Measurements from ENCODE around the gene PNPLA2. TPM values are rescaled to one million over a fixed set of nuclear protein-coding genes. Genes with fewer than 3 reads are reported as not detected.

The PNPLA2 gene
- total and polyA plus RNA-seq, 10 of the 15 experiments (the other 5 are each of a cell fraction or from before 2014, with no cell fraction given): 0.19 to 34.0 (median 8.1) TPM

DNA sequence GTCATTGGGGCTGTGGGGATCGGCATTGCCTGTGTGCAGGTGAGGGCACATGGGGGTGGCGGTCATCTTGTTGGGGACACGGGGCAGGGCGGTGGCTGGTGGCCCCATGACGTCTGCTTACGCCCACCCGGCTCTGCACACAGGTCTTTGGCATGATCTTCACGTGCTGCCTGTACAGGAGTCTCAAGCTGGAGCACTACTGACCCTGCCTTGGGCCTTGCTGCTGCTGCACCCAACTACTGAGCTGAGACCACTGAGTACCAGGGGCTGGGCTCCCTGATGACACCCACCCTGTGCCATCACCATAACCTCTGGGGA lies 19.2 kb downstream of the PNPLA2 start:
- CTCF ChIA-PET: no interaction called here
- POLR2A ChIA-PET: interaction anchor here (0.5 kb wide), 1 partner anchor 8 kb away, joined by 7 read pairs; no protein-coding TSS in a partner anchor
- WGBS (ENCODE audit: insufficient coverage, insufficient replicate concordance, low lambda C conversion rate, missing lambda C conversion rate): 85% methylated on average over 8 of the region's 8 CpGs
- no peaks in the 10 kb centered on the region for H3K9me3 ChIP-seq (replicated peaks; ENCODE audit: control insufficient read depth, insufficient read depth, low read length)
- ATAC-seq: no peak
- TF ChIP-seq, protein P1, sequence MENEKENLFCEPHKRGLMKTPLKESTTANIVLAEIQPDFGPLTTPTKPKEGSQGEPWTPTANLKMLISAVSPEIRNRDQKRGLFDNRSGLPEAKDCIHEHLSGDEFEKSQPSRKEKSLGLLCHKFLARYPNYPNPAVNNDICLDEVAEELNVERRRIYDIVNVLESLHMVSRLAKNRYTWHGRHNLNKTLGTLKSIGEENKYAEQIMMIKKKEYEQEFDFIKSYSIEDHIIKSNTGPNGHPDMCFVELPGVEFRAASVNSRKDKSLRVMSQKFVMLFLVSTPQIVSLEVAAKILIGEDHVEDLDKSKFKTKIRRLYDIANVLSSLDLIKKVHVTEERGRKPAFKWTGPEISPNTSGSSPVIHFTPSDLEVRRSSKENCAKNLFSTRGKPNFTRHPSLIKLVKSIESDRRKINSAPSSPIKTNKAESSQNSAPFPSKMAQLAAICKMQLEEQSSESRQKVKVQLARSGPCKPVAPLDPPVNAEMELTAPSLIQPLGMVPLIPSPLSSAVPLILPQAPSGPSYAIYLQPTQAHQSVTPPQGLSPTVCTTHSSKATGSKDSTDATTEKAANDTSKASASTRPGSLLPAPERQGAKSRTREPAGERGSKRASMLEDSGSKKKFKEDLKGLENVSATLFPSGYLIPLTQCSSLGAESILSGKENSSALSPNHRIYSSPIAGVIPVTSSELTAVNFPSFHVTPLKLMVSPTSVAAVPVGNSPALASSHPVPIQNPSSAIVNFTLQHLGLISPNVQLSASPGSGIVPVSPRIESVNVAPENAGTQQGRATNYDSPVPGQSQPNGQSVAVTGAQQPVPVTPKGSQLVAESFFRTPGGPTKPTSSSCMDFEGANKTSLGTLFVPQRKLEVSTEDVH (IDR thresholded peaks at IDR 0.05; ENCODE audit: low read depth, partially characterized antibody): no peak
- peak; percentile 34 for TF ChIP-seq POLR2A (IDR thresholded peaks at IDR 0.05; ENCODE audit: low read depth, low read length)
- TF ChIP-seq POLR2AphosphoS5 (IDR thresholded peaks at IDR 0.05; ENCODE audit: low read length): peak; percentile 59; the same call in 1 of the 2 replicates
- SMC1A ChIA-PET (ENCODE audit: uncharacterized antibody, unreplicated experiment): no interaction called here
- peaks cover 0 to 25% of the 10 kb centered on the region in 2 experiments; a peak in 2 of 4 replicates for H3K36me3 ChIP-seq (ENCODE audit: control insufficient read depth in 2 of 2, insufficient read depth in 2 of 2, low read length in 1 of 2)
- no peaks in the 10 kb centered on the region; the same call in 1 of the 2 replicates for H4K20me1 ChIP-seq (ENCODE audit: control insufficient read depth, insufficient read depth)
- no TSS peak for BruUV-seq (replicated peaks)
- no peak overlapping the region for H2AFZ ChIP-seq (ENCODE audit: control insufficient read depth, low read depth, low read length)
- H3K4me2 ChIP-seq (ENCODE audit: control insufficient read depth, insufficient read depth): no peak overlapping the region
- FAIRE-seq: no peak
- RAD21 ChIA-PET (ENCODE audit: unreplicated experiment): no interaction called here
- no peak overlapping the region for H3K4me3 ChIP-seq
- intact Hi-C loops (cut with micrococcal nuclease; ENCODE audit: unreplicated experiment): no loop called here
- in situ Hi-C loops (cut with MboI): no loop called here
- no peak for DNase-seq (ENCODE audit: low read depth, low spot score)
- H3K27me3 ChIP-seq (replicated peaks in 1 of 2; ENCODE audit: control insufficient read depth in 2 of 2, insufficient read depth in 2 of 2, low read length in 1 of 2): no peaks in the 10 kb centered on the region
- peaks cover 20% of the 10 kb centered on the region for H3K79me2 ChIP-seq (ENCODE audit: control insufficient read depth, insufficient read depth, low read length)
- no peak overlapping the region for H3K27ac ChIP-seq (ENCODE audit: control insufficient read depth, insufficient read depth)
- H3K4me1 ChIP-seq (ENCODE audit: control insufficient read depth, insufficient read depth, low read length): peaks cover 13% of the 10 kb centered on the region
- H3K9ac ChIP-seq (ENCODE audit: control insufficient read depth, insufficient read depth, low read length): no peak overlapping the region

All from GM12878 (cell line).